ENCODE measurements around the gene C20orf204.

DNA sequence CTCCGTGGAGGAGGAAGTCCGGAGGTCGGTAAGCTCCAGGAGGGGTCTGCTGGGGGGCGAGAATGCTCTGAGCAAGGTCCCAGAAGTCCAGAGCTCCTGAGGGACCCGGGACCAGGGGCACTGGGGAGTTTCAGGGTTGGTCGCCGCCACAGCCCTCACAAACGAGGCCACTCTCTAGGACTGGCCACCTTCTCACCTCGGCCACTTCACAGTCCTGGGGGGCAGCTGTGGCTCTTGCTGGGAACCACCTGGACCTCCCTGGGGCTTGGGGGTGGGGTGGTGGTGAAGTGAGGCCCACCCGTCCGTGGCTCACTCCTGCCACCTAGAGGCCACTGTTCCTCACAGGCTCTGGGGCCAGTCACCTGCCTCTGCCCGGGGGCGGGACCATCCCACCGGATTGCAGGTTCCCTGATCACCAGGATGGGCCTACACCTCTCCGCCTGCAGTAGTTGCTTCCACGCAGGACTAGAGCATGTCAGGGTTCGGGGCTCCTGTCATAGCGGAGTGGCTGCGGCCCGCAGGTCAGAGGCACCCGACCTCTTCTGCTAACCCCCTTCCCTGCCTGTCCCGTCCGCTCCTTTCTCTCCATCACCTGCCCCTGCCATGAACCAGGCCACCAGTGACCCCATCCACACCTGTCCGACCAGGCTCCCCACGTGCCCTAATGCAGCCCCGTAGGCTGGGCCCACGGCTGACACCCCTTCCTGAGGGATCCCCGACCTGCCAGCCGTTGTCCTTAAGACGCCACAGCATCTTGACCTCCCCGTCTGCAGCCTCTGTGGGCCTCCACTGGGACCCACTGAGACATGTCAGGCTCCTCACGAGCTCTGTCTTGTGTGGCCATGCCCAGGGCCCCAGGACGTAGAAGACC lies 21.9 kb downstream of the C20orf204 start:
- no peak for TF ChIP-seq EZH2phosphoT487 (IDR thresholded peaks at IDR 0.05; ENCODE audit: insufficient read depth, low read depth)
- no peak for TF ChIP-seq EZH2 (IDR thresholded peaks at IDR 0.05; ENCODE audit: insufficient read depth, poor library complexity, severe bottlenecking)
